GM10248 (cell line): ENCODE measurements around the gene ADNP.

ENCODE experiments used
- CTCF ChIA-PET: fragments of 300-600 bp; sonication (Branson Sonifier 250); formaldehyde crosslinking; extraction: SDS; loops from one replicate; lab custom pipeline; 2021; ENCODE audit warnings: antibody characterized with exemption; lab: Yijun Ruan, JAX
- POLR2A ChIA-PET: fragments of 350-650 bp; sonication (Branson Sonifier 250); formaldehyde crosslinking; extraction: SDS; loops from one replicate; lab custom pipeline; 2020; ENCODE audit warnings: antibody characterized with exemption; lab: Yijun Ruan, JAX
- DNase-seq: peaks from one replicate; pipeline ENCODE4 v3.0.0; 2012; ENCODE audit errors: extremely low spot score
- TF ChIP-seq, protein P1 (sequence below): IDR thresholded peaks from 2 replicates; pipeline ENCODE4 v1.5.1; 2012; ENCODE audit warnings: mild to moderate bottlenecking, low read depth; ENCODE audit errors: extremely low read depth, missing control alignments, control extremely low read depth

Gene ADNP

DNA sequence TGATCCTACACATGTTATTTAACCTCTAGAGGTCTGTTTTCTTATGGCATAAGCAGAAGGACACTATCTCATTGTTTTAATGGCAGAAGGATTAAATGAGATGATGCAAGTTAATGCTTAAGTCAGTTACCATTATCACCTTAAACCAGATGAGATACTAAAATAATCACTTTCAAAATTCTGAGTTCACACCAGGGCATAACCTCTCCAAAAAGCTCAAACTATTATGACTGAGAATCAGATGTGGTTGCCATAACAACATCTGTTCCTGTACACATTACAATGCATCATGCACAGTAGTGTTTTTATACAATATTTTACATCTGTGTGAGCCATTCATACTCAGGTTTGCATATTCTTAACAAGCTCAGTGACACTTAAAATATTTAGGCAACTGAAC lies 10.2 kb downstream of the ADNP start:
- DNase-seq, result no peak
- TF ChIP-seq, protein P1, sequence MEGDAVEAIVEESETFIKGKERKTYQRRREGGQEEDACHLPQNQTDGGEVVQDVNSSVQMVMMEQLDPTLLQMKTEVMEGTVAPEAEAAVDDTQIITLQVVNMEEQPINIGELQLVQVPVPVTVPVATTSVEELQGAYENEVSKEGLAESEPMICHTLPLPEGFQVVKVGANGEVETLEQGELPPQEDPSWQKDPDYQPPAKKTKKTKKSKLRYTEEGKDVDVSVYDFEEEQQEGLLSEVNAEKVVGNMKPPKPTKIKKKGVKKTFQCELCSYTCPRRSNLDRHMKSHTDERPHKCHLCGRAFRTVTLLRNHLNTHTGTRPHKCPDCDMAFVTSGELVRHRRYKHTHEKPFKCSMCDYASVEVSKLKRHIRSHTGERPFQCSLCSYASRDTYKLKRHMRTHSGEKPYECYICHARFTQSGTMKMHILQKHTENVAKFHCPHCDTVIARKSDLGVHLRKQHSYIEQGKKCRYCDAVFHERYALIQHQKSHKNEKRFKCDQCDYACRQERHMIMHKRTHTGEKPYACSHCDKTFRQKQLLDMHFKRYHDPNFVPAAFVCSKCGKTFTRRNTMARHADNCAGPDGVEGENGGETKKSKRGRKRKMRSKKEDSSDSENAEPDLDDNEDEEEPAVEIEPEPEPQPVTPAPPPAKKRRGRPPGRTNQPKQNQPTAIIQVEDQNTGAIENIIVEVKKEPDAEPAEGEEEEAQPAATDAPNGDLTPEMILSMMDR, result no peak
- POLR2A ChIA-PET, result interaction anchor here (0.5 to 2.2 kb wide), 6 partner anchors 8 to 140 kb away, joined by 3 to 11 read pairs (median 4); partner anchors contain the start of gene ADNP
- CTCF ChIA-PET, result interaction anchor here (1.1 to 4.1 kb wide), 6 partner anchors 9 to 126 kb away, joined by 3 to 65 read pairs (median 4); partner anchors contain the start of genes ADNP, BCAS4, DPM1 and MOCS3

DNA sequence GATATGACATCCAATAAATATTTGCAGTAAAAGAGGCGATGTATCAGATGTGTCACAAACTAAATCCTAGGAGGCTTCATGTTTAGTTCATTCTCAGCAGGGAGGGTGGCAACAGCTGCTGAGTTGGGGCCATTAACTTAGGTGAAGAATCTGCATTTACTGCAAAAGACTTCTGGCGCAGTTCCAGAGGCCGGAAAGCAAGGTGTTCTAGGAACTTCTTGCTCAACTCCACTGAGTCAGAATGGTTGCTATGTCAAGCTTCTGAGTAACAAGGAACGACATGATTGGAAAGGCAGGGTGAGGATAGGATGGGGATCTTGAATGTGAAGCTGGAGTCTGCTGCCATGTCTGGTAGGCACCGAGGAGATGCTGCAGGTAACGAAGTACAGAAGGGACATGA lies 11.7 kb downstream of the ADNP start:
- POLR2A ChIA-PET, result interaction anchor here (2.2 kb wide), 1 partner anchor 10 kb away, joined by 11 read pairs; no protein-coding TSS in a partner anchor
- DNase-seq, result no peak

DNA sequence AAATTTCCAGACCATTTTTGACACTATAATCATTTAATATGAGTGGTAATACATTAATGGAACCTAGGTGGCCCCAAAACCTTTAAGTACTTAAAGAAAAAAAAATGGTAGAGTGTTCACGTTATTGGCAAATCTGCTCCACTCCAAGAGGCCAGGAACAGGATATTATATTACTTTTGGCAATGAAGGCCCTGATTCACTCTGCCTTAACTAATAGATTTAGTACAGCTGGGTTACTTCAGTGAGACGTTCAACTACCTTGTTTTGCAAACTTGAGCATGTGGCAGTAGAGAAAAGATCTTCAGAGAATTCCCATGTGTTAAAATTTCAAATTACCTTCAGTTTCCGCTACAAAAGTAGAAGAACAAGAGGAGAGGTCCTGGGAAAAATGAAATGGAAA lies 12.8 kb downstream of the ADNP start:
- TF ChIP-seq, protein P1, result no peak
- ChIA-PET POLR2A (no interaction called here), CTCF (interaction anchor here (1.1 to 4.1 kb wide), 3 partner anchors 12 to 128 kb away, joined by 4 to 65 read pairs (median 19); partner anchors contain the start of genes ADNP and BCAS4)
- no peak for DNase-seq

More for the DNA sequence above, 11.7 kb downstream of the ADNP start:
- CTCF ChIA-PET, result interaction anchor here (1.1 to 4.1 kb wide), 5 partner anchors 10 to 125 kb away, joined by 3 to 65 read pairs (median 5); partner anchors contain the start of genes ADNP and BCAS4
- TF ChIP-seq, protein P1, result no peak

DNA sequence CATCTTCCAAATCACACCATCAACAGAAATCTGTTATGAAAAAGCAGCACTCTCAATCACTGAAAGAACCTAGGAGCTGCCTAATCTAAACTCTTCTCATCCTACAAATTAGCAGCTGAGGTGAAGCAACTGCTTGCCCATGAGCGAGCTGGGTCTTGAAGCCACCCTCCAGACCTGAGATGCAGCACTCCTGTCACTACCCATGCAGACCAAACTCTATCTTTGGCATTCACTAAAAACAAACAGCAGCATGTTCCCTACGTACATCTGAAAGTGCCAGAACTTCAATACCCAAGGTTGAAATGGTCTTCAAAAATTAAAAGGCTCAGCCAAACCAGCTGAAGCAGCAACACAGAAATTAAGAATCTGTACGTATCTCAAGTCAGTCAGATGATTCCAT lies 14.3 kb downstream of the ADNP start:
- no peak for DNase-seq
- POLR2A ChIA-PET, result interaction anchor here (1.2 kb wide), 1 partner anchor 15 kb away, joined by 5 read pairs; the partner anchor contains the start of gene ADNP
- TF ChIP-seq, protein P1, result no peak
- CTCF ChIA-PET, result interaction anchor here (1.2 to 11.1 kb wide), 4 partner anchors 10 to 126 kb away, joined by 3 to 191 read pairs (median 13); partner anchors contain the start of genes ADNP and BCAS4

DNA sequence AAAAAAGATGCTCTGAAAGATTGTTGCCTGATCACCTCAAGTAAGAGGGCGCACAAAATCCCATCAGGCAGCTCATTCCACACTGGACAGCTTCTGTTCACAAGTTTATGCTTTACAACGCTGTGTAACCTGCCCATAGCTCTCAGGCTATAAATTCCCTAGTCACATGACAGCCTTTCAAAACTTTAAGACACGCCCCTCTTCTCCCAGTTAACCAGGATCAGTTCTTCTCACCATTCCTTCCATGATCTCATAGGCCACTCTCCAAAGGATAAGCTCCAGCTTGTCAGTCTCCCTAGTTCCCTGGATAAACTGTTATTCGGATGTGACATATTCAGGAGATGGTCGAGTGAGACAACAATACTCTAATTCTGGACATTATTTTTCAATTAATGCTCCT lies 15.0 kb downstream of the ADNP start:
- no peak for DNase-seq
- CTCF ChIA-PET, result interaction anchor here (1.2 to 11.1 kb wide), 4 partner anchors 11 to 125 kb away, joined by 3 to 191 read pairs (median 13); partner anchors contain the start of genes ADNP and BCAS4

DNA sequence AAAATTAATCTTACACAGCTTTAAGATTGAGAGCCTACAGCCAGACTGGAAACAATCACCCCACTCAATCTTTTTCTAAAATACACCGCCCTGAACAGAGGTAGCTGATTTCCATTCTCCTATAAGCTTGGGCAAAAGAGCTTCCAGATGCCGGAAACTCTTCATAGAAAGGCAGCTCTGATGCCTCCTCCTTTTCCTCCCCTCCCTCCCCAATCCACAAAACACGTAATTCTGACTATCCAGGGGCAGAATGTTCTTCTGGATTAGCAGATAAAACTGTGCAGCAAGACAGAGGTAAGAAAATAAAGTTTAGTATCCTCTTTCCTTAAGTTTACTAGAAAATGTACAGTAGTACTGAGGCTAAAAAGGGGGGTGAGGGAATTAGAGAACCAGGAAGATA lies 15.8 kb downstream of the ADNP start:
- no peak for DNase-seq
- CTCF ChIA-PET, result interaction anchor here (0.8 to 11.1 kb wide), 4 partner anchors 12 to 125 kb away, joined by 3 to 191 read pairs (median 12); partner anchors contain the start of genes ADNP and BCAS4
- POLR2A ChIA-PET, result no interaction called here
- TF ChIP-seq, protein P1, result no peak

More for the DNA sequence above, 15.0 kb downstream of the ADNP start:
- TF ChIP-seq, protein P1, result no peak
- POLR2A ChIA-PET, result interaction anchor here (1.2 kb wide), 1 partner anchor 15 kb away, joined by 5 read pairs; the partner anchor contains the start of gene ADNP
